Endodermal cell (in vitro differentiated cells): ENCODE measurements around the gene ADGRB3. TPM values are rescaled to one million over a fixed set of nuclear protein-coding genes. Genes with fewer than 3 reads are reported as not detected.
A peak's percentile ranks its signal among the peaks of the same experiment; 100 is the strongest.

Source experiments
- DNase-seq: peaks from one replicate; pipeline ENCODE4 v3.0.0-alpha.2; 2017
- H3K27ac ChIP-seq: 2 replicates; pipeline ENCODE4 v1.5.1; 2013; ENCODE audit warnings: mild to moderate bottlenecking, low read depth, low read length, moderate library complexity
- H3K27me3 ChIP-seq: 2 replicates; pipeline ENCODE4 v1.6.1; 2013; ENCODE audit warnings: mild to moderate bottlenecking, low read length, moderate library complexity; ENCODE audit not compliant: insufficient read depth, control insufficient read depth, poor library complexity, severe bottlenecking
- H3K36me3 ChIP-seq: 2 replicates; pipeline ENCODE4 v1.7.0; 2013; ENCODE audit warnings: mild to moderate bottlenecking, low read length, moderate library complexity; ENCODE audit not compliant: control insufficient read depth, insufficient read depth
- H3K4me1 ChIP-seq: one replicate; pipeline ENCODE4 v1.7.0; 2013; ENCODE audit warnings: low read length; ENCODE audit not compliant: control insufficient read depth, insufficient read depth
- H3K4me3 ChIP-seq: 2 replicates; pipeline ENCODE4 v1.5.1; 2013; ENCODE audit warnings: mild to moderate bottlenecking, low read length, moderate library complexity
- H3K9ac ChIP-seq: 2 replicates; pipeline ENCODE4 v1.6.1; 2013; ENCODE audit warnings: mild to moderate bottlenecking, low read length, moderate library complexity; ENCODE audit not compliant: poor library complexity, severe bottlenecking; ENCODE audit errors: extremely low read depth
- H3K9me3 ChIP-seq: 2 replicates; pipeline ENCODE4 v1.6.1; 2013; ENCODE audit warnings: mild to moderate bottlenecking, low read length, moderate library complexity; ENCODE audit not compliant: control insufficient read depth
- H3K27ac Mint-ChIP-seq: 2 replicates; pipeline ENCODE4 v1.8.0; 2020; ENCODE audit warnings: mixed read lengths
- H3K27me3 Mint-ChIP-seq: 2 replicates; pipeline ENCODE4 v1.8.0; 2021; ENCODE audit warnings: mild to moderate bottlenecking, mixed read lengths; ENCODE audit not compliant: insufficient read depth
- H3K36me3 Mint-ChIP-seq: 2 replicates; pipeline ENCODE4 v1.8.0; 2020; ENCODE audit warnings: low read depth, mixed read lengths
- H3K4me1 Mint-ChIP-seq: 2 replicates; pipeline ENCODE4 v1.8.0; 2020; ENCODE audit warnings: mixed read lengths
- H3K4me3 Mint-ChIP-seq: 2 replicates; pipeline ENCODE4 v1.8.0; 2020; ENCODE audit warnings: mild to moderate bottlenecking, moderate library complexity, mixed read lengths
- H3K9me3 Mint-ChIP-seq: 2 replicates; pipeline ENCODE4 v1.8.0; 2020; ENCODE audit warnings: mild to moderate bottlenecking, mixed read lengths
- CTCF ChIP-seq: fragments of 200-600 bp; sonication (generic); conservative IDR thresholded peaks from 2 replicates; pipeline ENCODE4 v1.5.0; 2021; ENCODE audit warnings: antibody characterized with exemption, mild to moderate bottlenecking
- WGBS, 2 experiments: methylation state at CpG; one replicate each; pipeline versions ENCODE4 v1.1.5 to v1.1.7; 2013; ENCODE audit warnings: missing lambda C conversion rate in 2 of 2, mixed read lengths in 1 of 2; ENCODE audit not compliant: insufficient coverage in 1 of 2, insufficient read length in 1 of 2; 5-methylcytosine and 5-hydroxymethylcytosine counted together
- total RNA-seq, 2 donors: library from RNA; stranded (reverse); fragmentation: NEBNext Ultra II Directional in 1 of 2; extraction: Animal tissue kit (Norgen Biotek cat#: 25700) in 1 of 2; gene quantifications; 2 replicates in 1 of 2; 3 replicates in 1 of 2; pipeline ENCODE4 v1.2.1, GENCODE V29; 2021

The ADGRB3 gene
- total RNA-seq, 2 donors from 2014 or later = 0.33 to 1.3 TPM

DNA sequence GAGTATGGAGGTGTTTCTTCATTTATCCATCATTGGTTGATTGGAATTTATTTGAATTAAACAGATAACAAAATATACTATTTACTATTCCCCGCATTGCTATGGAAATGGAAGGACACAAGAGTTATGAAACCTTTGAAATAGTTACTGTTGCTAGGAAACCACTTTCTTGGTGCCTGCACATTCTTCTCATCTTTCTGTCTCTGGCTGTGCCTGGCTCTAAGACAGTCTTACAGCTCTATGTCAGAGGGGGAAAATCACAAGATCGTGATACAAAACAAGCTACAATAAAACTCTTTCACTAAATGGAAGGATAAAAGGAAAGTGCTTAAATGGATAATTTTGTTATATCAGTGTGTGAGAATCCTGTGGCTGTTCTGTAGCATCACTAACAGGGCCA, 708.8 kb downstream of the ADGRB3 start:
- no peak for DNase-seq

GRCh38 chr6:69349771-69350170, 714.7 kb downstream of the ADGRB3 start:
- Mint-ChIP-seq H3K36me3 (no peaks in the 10 kb centered on the region), H3K9me3 (peaks cover 7% of the 10 kb centered on the region), H3K4me1 (no peaks in the 10 kb centered on the region), H3K4me3 (no peak overlapping the region), H3K27ac (no peak overlapping the region), H3K27me3 (no peaks in the 10 kb centered on the region)
- TF ChIP-seq CTCF = no peak
- Histone ChIP-seq H3K9ac (no peak overlapping the region), H3K4me3 (no peak overlapping the region), H3K4me1 (no peaks in the 10 kb centered on the region), H3K27me3 (no peaks in the 10 kb centered on the region), H3K27ac (no peak overlapping the region), H3K36me3 (no peaks in the 10 kb centered on the region), H3K9me3 (no peaks in the 10 kb centered on the region)
- 92 to 94% methylated on average over 4 to 7 of the region's 7 CpGs for WGBS, 2 experiments
- DNase-seq = no peak

More for the DNA sequence above, 708.8 kb downstream of the ADGRB3 start:
- no peaks in the 10 kb centered on the region for H3K36me3 ChIP-seq
- H3K36me3 Mint-ChIP-seq = no peaks in the 10 kb centered on the region
- no peaks in the 10 kb centered on the region for H3K27me3 Mint-ChIP-seq
- TF ChIP-seq CTCF = no peak
- no peak overlapping the region for H3K27ac Mint-ChIP-seq
- H3K4me3 ChIP-seq = no peak overlapping the region
- H3K9me3 ChIP-seq = no peaks in the 10 kb centered on the region
- H3K9ac ChIP-seq = no peak overlapping the region
- H3K27ac ChIP-seq = peak overlapping the region; percentile 26
- WGBS, 2 experiments = 100% methylated on average over 2 of the region's 2 CpGs; no CpG with 5 or more reads in 1 of the 2 experiments
- H3K4me3 Mint-ChIP-seq = no peak overlapping the region
- no peaks in the 10 kb centered on the region for H3K27me3 ChIP-seq
- no peaks in the 10 kb centered on the region for H3K4me1 Mint-ChIP-seq
- H3K4me1 ChIP-seq = no peaks in the 10 kb centered on the region
- H3K9me3 Mint-ChIP-seq = peaks cover 7% of the 10 kb centered on the region

- Histone ChIP-seq H3K4me3 (no peak overlapping the region), H3K36me3 (no peaks in the 10 kb centered on the region), H3K9ac (no peak overlapping the region), H3K27ac (no peak overlapping the region), H3K9me3 (no peaks in the 10 kb centered on the region), H3K27me3 (peaks cover 10% of the 10 kb centered on the region), H3K4me1 (no peaks in the 10 kb centered on the region)
- WGBS, 2 experiments = 87% methylated on average over 3 of the region's 3 CpGs; no CpG with 5 or more reads in 1 of the 2 experiments
- TF ChIP-seq CTCF = no peak
- no peak overlapping the region for H3K4me3 Mint-ChIP-seq
- H3K9me3 Mint-ChIP-seq = no peaks in the 10 kb centered on the region
- no peaks in the 10 kb centered on the region for H3K4me1 Mint-ChIP-seq
- no peaks in the 10 kb centered on the region for H3K36me3 Mint-ChIP-seq
- DNase-seq = no peak
- no peak overlapping the region for H3K27ac Mint-ChIP-seq
- peaks cover 7% of the 10 kb centered on the region for H3K27me3 Mint-ChIP-seq
Observed at GRCh38 chr6:69362209-69362608, 727.1 kb downstream of the ADGRB3 start.
